HG03097 (cell line): ENCODE data around the gene GPR156.
"Not testable (repeated sequence)": the region's sequence is repeated elsewhere in the genome, so short reads cannot be mapped to it uniquely, and the experiment has no call there.

Experiments used
- ATAC-seq: cut with Tn5 transposase; IDR thresholded peaks from one replicate; pipeline ENCODE4 v1.9.1; 2021; ENCODE audit not compliant: unreplicated experiment, low FRiP score

Gene GPR156

DNA sequence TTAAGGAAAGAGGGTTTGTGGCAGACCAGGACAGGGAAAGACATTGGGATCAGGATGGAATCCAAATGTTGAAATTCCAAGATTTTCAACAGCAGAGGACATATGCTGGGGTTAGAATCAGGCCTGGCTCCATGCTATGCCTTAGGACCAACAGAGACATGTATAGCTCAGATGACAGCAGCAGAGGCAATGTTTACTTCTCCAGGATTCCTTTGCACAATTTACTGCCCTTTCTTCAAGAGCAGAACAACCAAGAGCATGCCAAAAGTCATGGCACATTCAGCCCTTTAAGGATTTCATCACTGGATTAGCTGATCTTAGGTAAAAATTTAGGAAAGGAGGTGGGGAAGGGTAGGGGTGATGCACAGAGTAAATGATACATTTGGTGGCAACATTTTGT lies 121.2 kb downstream of the GPR156 start:
- ATAC-seq = no peak

- ATAC-seq = no peak
Measured at GRCh38 chr3:120163026-120163425, 122.0 kb downstream of the GPR156 start.

GRCh38 chr3:120162400-120162799 lies 122.6 kb downstream of the GPR156 start:
- no peak for ATAC-seq

DNA sequence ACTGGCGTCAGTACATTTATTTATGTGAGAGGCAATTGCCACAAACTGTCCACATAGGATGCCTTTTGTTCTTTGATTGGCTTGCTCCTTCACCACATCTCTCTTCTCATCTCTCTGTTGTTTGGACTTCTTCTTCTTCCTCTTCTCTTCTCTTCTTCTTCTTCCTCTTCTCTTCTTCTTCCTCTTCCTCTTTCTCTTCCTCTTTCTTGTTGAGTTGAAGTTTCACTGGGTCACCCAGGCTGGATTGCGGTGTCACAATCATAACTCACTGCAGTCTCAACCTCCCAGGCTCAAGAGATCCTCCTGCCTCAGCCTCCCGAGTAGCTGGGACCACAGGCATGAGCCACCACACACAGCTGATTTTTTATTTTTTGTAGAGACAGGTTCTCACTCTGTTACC lies 123.1 kb downstream of the GPR156 start:
- ATAC-seq = no peak

- ATAC-seq = no peak
Measured at GRCh38 chr3:120160050-120160449, 125.0 kb downstream of the GPR156 start.

DNA sequence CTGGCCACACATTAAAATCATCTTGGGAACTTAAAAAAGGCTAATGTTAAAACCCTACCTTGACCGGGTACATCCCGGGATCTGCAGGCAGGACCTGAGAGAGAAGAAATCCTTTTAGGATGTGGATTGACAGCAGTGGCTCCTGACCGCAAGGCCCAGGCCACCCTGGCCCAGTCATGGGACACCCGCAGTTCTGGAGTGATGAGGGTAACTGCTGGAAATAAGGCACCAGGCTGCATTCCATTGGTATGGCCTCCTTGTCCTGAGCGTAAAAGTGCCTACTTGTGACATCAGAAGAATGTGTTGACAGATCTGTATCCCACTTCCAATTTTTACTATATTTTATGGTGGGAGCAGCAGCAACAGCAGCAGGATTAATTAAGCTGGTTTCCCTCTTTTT lies 127.3 kb downstream of the GPR156 start:
- ATAC-seq = no peak

DNA sequence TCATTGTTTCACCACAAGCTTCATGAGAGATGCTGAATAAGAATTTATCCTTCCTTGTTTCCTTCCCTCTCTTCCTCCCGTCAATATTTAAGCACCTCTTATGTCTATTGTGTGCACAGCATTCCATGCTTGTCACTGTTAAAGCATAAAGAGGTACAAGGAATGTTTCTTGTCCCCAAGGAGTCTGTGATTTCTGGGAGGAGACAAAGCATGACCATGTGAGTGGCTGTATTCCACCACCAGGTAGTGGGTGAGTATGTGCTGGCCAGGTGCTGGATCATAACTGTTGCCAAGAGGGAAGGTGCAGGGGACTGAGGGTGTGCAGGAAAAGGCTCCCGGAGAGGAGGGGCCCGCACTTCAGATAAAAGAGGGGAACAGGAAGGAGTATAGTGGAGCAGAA lies 127.9 kb downstream of the GPR156 start:
- no peak for ATAC-seq

- ATAC-seq = no peak
Measured at GRCh38 chr3:120156699-120157098, 128.3 kb downstream of the GPR156 start.

- not testable (repeated sequence) for ATAC-seq
Measured at GRCh38 chr3:120155694-120156093, 129.3 kb downstream of the GPR156 start.

DNA sequence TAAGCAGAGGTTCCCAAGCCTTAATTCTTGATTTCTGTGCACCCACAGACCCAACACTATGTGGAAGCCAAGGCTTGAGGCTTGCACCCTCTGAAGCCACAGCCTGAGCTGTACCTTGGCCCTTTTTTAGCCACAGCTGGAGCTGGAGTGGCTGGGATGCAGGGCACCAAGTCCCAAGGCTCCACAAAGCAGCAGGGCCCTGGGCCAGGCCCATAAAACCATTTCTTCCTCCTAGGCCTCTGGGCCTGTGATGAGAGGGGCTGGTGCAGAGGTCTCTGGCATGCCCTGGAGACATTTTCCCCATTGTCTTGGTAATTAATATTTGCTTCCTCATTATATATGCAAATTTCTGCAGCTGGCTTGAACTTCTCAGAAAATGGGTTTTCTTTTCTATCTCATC lies 129.9 kb downstream of the GPR156 start:
- no peak for ATAC-seq

GRCh38 chr3:120153294-120153693 lies 131.7 kb downstream of the GPR156 start:
- no peak for ATAC-seq

- no peak for ATAC-seq
Measured at GRCh38 chr3:120151791-120152190, 133.2 kb downstream of the GPR156 start.

- ATAC-seq = no peak
Measured at GRCh38 chr3:120148187-120148949, 136.7 kb downstream of the GPR156 start.

DNA sequence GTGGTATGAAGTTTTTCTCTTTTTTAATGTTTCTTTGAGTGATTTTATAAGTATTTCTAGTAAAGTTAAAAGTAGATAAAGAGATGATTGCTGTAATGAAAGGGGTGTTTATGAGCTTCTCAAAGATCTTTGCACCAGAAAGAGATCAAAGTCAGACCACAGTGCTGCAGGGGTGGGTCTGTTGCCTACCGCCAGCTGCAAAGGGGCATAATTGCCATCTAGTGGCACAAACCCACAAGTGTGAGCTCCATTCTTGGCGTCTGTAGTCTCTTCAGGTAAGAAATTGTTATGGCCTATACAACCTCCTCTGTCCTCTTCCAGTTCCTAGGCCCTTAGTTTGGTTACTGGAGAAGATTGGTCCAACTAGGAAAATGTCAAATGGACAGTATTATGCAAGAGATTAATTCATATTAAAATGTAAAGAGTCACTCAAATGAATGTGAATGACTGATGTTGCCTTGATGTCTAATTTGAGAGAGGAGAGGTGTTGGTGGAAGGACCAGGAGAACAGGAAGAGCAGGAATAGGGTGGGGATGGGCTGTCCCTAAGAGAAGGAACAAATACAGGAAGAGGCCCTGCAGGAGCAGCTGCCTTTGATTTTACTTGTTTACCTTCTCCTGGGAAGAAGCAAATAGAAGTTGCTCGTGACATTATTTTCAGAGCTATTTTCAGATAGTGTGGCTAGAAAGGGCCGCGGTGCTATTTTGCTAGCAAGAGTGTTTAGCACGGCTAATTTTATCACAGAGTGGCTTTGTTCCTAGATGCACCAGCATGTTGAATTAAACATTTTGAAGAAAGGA lies 137.8 kb downstream of the GPR156 start:
- no peak for ATAC-seq

DNA sequence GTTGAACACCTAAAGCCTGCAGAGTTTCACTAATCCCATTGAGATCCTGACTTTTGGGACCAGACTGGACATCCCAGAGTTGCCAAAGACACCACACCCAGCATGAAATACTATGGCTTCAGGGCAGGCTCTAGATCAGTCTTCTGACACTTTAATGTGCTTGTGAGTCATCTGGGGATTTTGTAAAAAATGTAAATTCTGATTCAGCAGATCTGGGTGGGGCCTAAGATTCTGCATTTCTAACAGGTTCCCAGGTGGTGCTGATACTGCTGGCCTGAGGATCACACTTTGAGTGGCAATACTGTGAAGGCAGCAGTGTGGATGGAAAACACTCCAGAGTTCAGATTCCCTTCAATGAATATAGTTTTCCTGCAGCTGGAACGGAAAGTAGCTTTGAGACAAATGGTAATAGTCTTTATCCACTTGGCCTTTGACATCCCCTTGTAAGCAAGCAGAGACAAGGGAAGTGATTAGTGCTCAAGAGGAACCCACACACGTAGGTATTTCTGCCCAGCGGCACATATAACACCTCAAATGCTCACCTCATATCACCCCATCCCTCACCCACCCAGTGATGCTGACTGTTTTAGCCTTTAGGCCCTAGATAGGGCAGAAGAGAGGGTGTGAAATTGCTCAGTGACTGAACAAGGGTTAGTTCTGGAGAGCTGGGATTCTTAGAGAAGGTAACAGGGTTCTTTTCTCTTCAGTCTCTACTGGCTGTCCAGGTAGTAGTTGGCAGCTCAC lies 139.3 kb downstream of the GPR156 start:
- no peak for ATAC-seq

DNA sequence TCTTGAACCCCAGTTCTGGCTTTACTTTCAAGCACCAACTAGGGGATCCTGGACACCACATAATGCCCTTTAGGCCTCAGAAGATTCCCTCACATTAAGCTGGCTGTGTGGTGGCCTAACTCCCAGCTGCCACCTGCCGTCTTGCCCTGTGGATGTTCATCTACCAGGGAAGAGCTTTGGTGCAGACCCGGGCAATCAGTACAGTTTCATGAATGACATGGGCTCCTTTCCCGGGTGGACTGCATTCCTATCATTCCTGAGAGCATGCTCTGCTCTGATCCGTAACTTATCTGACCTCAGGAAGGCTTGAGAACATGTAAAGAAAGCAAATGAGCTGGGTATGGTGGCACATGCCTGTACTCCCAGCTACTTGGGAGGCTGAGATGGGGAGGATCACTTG lies 140.8 kb downstream of the GPR156 start:
- no peak for ATAC-seq

DNA sequence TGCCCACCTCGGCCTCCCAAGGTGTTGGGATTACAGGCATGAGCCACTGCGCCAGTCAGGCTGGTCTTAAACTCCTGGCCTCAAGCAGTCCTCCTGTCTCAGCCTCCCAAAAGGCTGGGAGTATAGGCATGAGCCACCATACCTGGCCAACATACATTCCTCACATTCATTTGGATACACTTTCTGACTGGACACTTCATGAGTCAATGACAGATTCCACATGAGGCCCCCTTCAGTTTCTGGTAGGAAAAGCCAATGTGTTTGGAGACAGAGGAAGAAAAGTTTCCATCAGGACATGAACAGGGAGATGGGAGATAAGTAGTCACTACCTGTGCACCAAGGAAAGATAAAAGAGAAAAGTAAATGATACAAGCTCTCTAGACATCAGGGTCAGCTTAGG lies 141.3 kb downstream of the GPR156 start:
- no peak for ATAC-seq

DNA sequence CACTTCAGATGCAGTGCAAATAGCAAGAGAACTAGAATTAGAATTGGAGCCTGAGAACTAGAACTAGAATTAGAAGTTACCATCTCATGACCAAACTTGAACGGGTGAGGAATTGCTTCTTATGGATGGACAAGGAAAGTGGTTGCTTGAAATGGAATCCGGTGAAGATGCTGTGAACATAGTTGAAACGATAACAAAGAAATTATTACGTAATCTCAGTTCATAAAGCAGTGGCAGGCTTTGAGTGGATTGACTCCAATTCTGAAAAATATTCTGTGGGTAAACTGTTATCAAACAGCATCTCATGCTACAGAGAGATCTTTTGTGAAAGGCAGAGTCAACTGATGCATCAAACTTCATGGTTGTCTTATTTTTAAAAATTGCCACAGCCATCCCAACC lies 142.8 kb downstream of the GPR156 start:
- ATAC-seq = no peak

GRCh38 chr3:120140098-120140742 lies 144.8 kb downstream of the GPR156 start:
- ATAC-seq = no peak

DNA sequence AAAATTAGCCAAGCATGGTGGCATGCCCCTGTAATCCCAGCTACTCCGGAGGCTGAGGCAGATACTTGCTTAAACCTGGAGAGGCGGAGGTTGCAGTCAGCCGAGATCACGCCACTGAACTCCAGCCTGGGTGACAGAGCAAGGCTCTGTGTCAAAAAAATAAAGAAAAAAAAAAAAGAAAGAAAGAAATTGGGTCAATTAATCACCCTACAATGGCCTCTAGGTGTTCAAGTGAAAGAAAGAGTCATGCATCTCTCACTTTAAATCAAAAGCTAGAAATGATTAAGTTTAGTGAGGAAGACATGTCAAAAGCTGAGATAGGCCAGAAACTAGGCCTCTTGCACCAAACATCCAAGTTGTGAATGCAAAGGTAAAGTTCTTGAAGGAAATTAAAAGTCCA lies 145.9 kb downstream of the GPR156 start:
- ATAC-seq = no peak

GRCh38 chr3:120137548-120137947 lies 147.5 kb downstream of the GPR156 start:
- ATAC-seq = no peak
